Esophagus muscularis mucosa (tissue), 4 donors: ENCODE data around the gene UBR3.

Experiments
- EP300 ChIP-seq: sonication (generic); formaldehyde crosslinking; IDR thresholded peaks from one replicate; pipeline ENCODE4 v1.6.1; 2017; ENCODE audit warnings: antibody characterized with exemption
- POLR2A ChIP-seq: fragments of 450-650 bp; IDR thresholded peaks from one replicate; pipeline ENCODE4 v1.6.1; 2017; ENCODE audit warnings: antibody characterized with exemption, moderate library complexity, mild to moderate bottlenecking, low read depth
- POLR2AphosphoS5 ChIP-seq, 2 donors: sonication (generic); formaldehyde crosslinking; IDR thresholded peaks; one replicate each; pipeline ENCODE4 v1.6.1; 2017; ENCODE audit warnings: antibody characterized with exemption in 2 of 2
- TF ChIP-seq, protein P1 (sequence below), 3 experiments: fragments of 200-600 bp in 2 of 3; fragments of 450-650 bp in 1 of 3; sonication (generic) in 2 of 3; IDR thresholded peaks; one replicate each; pipeline ENCODE4 v1.5.1; 2017 to 2019; ENCODE audit warnings: antibody characterized with exemption in 3 of 3, mild to moderate bottlenecking in 2 of 3, moderate library complexity in 1 of 3

DNA sequence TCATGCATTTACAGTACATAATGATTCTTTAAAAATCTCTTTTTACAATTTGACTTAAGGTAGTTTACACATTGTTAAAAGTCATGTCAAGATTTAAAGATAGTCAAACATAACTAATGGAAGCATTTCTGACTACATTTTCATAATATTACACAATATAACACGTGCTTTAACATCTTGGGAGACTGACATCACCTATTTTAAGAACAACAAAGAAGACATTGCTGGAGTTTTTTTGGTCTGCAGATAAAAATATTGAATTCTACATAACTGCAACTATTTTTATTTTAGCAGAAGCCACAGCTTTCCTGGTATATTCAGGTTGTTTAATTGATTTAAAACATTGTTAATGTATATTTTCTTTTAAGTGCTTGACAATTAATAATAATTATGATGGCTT, 65.7 kb downstream of the UBR3 start:
- TF ChIP-seq, protein P1, sequence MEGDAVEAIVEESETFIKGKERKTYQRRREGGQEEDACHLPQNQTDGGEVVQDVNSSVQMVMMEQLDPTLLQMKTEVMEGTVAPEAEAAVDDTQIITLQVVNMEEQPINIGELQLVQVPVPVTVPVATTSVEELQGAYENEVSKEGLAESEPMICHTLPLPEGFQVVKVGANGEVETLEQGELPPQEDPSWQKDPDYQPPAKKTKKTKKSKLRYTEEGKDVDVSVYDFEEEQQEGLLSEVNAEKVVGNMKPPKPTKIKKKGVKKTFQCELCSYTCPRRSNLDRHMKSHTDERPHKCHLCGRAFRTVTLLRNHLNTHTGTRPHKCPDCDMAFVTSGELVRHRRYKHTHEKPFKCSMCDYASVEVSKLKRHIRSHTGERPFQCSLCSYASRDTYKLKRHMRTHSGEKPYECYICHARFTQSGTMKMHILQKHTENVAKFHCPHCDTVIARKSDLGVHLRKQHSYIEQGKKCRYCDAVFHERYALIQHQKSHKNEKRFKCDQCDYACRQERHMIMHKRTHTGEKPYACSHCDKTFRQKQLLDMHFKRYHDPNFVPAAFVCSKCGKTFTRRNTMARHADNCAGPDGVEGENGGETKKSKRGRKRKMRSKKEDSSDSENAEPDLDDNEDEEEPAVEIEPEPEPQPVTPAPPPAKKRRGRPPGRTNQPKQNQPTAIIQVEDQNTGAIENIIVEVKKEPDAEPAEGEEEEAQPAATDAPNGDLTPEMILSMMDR (IDR thresholded peaks at IDR 0.05) = no peak
- TF ChIP-seq EP300 (no peak), POLR2A (no peak), POLR2AphosphoS5 (IDR thresholded peaks at IDR 0.05) (no peak)
